HG03135 (cell line): ENCODE data around the gene PTPRS.
"Not testable (repeated sequence)": the region's sequence is repeated elsewhere in the genome, so short reads cannot be mapped to it uniquely, and the experiment has no call there.

Experiments used
- ATAC-seq: cut with Tn5 transposase; IDR thresholded peaks from one replicate; pipeline ENCODE4 v1.9.1; 2021; ENCODE audit warnings: mild to moderate bottlenecking, moderate library complexity; ENCODE audit not compliant: unreplicated experiment

Gene PTPRS

DNA sequence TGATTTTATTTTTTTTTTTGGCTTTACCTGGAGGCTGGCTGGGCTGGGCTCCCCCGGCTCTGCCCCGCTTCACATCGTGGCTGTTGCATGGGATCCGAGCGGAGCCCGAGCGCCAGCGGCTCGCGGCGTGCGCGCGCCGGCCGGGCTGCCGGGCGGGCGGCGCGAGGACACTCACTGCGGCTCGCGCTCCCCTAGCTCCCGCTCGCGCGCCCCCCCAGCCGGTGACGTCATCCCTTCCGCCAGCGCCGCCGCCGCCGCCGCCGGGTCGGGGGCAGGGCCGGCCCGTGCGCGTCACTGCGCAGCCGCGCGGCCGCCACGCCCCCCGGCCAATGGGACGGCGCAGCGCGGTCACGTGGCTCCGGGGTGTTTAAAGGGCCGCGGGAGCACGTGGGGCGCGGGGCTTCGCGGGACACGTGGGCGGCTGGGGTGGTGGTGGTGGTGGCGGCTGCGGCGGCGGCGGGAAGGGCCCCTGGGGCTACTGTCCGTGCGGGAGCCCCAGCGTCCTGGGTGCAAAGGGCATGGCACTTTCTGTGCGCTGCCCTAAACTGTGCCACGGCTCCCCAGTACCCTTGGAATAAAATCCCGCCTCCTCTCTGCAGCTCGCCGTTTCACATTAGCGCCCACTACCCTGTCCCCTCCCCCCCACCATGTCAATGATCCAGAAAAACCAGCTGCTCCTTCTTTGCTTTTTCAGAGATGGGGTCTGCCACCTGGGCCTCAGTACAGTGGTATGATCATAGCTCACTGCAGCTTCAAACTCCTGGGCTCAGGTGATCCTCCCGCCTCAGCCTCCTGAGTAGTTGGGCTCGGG is at the start of gene PTPRS:
Gene PTPRS (minus strand): TSS at position 176 of the 811 bp plus-strand sequence. CDS start 54,672 bp downstream, outside the sequence.
- no peak for ATAC-seq

DNA sequence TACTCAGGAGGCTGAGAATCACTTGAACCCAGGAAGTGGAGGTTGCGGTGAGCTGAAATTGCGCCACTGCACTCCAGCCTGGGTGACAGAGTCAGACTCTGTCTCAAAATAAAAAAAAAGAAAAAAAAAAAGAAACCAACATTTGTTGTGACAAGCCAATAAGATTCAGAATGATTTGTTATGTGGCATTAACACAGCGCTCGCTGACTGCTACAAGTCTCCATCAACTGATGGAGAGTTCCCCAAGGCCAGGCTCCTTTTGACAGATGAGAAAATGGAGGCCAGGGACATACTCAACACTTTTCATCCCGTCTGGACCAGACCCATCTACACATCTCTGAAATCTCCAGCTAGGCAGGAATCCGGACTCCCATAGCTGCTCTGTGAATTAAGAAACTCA is 48.7 kb upstream of the PTPRS start:
- ATAC-seq: no peak

DNA sequence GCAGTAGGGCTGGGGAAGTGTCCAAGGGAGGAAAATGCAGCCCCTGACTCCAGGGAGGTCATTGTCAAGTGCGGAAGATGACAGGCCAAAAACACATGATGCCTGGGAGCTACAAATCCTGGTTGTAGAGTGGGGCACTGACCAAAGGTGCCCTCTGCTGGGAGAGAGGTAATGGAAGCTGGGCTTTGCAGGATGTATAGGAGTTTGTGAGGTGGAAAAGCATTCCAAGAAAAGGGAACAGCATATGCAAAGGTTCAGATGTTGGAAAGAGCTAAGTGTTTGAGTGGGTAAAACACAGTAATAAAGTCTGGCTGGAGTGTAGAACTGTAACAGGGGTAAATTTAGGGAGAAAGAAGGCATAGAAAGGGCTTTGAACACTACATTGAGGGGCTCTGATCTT is 46.9 kb upstream of the PTPRS start:
- ATAC-seq: no peak

DNA sequence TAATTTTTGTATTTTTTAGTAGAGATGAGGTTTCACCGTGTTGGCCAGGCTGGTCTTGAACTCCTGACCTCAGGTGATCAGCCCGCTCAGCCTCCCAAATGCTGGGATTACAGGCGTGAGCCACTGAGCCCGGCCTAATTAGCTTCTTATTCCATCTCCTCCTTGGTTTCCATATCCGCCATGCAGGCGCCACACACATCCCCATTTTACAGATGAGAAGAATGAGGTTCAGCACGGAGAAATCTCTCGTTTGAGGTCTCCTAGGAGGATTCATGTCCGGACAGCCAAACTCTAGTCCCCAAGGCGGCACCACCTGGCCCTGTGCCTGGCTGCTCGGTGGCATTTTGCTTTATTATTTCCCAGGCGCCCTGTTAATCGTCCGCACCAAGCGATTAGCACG is 46.2 kb upstream of the PTPRS start:
- ATAC-seq: no peak

DNA sequence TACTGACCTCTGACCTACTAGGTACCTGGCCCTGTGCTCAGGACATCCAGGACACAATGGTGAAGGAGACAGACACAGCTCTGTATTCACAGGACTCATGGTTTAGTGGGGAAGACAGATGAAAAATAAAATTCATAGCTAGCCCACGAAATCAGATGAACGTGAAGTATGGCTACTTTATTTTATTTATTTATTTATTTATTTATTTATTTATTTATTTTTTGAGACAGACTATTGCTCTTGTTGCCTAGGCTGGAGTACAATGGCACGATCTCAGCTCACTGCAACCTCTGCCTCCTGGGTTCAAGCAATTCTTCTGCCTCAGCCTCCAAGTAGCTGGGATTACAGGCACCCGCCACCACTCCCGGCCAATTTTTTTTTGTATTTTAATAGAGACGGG is 40.6 kb upstream of the PTPRS start:
- ATAC-seq: not testable (repeated sequence)

DNA sequence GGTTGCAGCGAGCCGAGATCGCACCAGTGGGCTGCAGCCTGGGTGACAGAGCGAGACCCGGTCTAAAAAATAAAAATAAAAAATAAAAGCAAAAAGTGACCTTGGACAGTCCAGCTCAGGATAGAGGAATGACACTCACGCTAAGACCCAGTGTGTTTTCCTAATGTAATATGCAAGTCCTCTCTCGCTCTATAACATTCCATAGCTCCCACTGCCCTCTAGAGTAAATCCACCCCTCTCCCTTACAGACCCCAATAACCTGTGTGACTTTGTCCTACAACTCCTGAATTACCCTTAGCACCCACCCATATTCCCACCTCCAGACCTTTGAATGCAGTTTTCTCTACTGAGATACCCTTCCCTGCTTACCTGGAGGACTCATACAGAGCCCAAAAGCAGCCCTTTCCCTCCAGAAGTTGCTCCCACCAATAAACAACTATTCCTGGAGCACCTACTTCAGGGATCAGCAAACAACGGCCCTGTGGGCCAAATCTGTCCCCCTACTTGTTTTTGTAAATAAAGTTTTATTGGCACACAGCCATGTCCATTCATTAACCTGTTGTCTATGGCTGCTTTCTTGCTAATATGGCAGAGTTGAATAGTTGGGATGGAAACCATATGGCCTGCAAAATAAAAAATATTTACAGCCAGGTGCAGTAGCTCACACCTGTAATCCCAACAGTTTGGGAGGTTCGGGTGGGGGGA is 39.8 kb upstream of the PTPRS start:
- no peak for ATAC-seq

DNA sequence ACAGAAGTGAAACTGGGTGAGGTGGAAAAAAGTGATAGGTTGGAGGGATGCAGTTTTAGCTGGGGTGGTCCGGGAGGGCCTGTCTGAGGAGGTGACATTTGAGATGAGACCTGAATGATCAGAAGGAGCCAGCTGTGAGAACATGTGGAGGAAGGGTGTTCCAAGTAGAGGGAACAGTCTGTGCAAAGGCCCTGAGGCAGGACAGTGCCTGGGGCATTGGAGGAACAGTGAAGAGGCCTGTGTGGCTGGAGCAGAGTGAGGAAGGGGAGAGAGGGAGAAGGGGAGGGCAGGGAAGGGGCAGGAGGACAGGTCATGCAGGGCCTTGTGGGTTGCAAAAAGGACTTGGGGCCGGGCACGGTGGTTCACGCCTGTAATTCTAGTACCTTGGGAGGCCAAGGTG is 36.3 kb upstream of the PTPRS start:
- no peak for ATAC-seq

DNA sequence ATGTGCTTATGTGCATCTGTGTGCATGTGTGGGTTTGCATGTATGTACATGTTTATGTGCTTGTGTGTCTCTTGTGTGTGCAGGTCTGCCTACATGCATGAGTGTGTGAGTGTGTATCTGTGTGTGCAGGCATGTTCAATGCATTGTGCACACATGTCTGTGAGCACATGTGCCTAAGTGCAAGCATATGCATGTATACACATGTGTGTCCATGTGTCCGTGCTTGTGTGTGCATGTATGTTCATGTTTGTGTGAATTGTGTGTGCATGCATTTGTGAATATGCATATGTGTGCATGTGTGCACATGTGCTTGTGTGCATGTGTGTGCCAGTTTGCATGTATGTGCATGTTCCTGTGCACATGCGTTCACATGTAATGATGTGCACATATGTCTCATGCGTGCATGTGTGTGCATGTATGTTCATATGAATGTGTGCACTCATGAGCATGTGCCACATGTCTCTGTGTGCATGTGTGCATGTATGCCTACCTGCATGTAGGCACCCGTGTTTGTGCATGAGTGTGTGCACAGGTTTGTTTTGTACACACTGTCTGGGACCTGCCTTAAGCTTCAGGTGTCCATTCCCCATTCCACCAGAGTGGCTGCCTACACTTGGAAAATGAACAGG is 32.1 kb upstream of the PTPRS start:
- no peak for ATAC-seq

DNA sequence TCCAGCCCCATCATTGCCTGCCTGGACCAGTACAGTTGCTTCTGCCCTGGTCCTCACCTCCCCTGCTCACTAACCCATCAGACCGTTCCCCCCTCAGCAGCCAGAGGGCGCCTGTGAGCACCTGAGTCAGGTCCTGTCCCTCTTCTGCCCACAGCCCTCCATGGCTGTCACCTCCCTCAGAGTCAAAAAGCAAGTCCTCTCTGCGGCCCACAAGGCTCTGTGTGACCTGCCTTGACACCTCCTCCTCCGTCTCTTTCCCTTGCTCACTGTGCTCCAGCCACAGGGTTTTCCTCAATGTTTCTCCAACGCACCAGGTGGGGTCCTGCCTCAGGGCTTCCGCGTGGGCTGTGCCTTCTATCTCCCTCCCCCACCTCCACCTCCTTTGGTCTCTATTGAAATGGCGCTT is 29.4 kb upstream of the PTPRS start:
- no peak for ATAC-seq

DNA sequence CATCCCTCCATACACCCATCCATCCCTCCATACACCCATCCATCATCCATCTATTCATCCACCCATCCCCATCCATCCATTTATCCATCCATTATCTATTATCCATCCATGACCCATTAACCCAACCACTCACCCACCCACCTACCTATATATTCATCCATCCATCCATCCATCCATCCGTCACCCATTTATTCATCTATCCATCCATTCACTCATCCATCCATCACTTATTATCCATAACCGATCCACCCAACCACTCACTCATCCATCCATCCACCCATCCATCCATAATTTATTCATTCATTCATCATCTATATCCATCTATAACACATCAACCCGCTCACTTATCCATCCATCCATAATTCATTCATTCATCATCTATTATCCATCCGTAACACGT is 28.7 kb upstream of the PTPRS start:
- no peak for ATAC-seq

DNA sequence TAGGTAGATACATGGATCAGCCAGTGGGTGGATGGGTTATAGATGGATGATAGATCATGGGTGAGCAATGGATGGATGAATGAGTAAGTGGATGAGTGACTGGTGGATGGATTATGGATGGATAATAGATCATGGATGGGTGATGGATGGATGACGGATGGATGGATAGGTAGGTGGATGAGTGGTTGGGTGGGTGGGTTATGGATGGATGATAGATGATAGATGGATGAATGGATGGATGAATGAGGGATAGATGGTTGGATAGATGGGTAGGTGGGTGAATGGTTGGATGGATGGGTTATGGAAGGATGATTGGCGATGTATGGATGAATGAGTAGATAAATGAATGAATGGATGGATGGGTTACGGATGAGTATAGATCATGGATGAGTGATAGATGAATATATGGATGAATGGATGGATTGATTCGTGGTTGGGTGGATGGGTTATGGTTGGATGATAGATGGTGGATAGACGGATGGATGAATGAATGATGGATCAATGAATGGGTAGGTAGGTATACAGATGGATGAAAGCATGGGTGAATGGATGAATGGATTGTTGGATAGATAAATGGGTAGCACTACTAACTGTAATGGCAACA is 27.0 kb upstream of the PTPRS start:
- ATAC-seq: no peak

DNA sequence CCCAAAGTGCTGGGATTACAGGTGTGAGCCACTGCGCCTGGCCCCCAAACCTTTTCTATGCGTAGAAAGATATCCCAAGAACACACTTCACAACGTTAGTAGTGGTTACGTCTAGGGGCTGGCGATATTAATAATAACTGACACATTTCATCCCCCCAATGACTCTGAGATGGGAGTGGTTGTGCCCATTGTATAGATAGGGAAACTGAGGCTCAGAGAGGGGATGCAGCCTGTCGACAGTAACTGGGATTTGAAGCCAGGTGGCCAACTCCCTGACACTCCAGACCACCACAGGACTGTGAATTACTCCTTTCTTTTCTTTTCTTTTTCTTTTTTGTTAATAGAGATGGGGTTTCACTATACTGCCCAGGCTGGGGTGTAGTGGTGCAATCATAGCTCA is 25.3 kb upstream of the PTPRS start:
- ATAC-seq: no peak

DNA sequence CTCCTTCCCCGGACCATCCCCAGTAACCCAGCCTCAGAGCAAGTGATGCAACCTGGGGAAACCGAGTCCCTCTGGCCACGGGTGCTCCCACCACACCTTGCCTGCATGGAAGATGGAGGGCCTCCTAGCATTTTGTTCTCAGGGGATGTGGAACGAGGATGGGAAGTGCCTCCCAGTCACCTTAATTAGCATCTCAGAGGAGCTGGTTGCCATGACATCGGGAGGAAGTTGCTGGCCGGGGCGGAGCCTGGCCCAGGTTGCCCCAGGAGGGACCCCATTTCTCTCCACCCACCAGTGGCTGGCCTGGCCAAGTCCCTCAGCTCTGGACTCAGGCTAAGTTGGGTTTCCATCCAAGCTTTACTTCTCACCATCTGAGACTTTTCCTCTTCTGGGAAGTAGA is 24.1 kb upstream of the PTPRS start:
- ATAC-seq: no peak

DNA sequence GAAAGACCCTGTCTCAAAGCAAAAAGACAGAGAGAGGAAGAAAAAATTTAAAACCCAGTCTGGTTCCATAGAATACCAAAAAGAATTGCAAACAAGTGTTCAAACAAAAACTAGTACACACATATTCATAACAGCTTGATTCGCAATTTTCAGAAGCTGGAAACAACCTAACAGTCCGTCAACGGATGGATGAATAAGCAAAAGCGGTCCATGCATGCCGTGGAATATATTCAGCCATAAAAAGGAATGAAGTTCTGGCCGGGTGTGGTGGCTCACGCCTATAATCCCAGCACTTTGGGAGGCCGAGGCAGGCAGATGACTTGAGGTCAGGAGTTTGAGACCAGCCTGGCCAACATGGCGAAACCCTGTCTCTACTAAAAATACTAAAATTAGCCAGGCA is 21.2 kb upstream of the PTPRS start:
- ATAC-seq: not testable (repeated sequence)

DNA sequence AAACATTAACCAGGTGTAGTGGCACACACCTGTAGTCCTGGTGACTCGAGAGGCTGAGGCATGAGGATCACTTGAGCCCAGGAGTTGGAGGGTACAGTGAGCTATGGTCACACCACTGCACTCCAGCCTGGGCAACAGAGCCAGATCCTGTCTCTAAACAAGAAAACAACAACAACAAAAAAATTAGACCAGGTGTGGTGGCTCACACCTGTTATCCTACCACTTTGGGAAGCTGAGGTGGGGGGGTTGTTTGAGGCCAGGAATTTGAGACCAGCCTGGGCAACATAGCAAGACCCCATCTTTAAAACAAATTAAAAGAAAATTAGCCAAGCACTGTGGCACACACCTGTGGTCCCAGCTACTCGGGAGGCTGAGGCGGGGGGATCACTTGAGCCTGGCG is 20.8 kb upstream of the PTPRS start:
- ATAC-seq: no peak

DNA sequence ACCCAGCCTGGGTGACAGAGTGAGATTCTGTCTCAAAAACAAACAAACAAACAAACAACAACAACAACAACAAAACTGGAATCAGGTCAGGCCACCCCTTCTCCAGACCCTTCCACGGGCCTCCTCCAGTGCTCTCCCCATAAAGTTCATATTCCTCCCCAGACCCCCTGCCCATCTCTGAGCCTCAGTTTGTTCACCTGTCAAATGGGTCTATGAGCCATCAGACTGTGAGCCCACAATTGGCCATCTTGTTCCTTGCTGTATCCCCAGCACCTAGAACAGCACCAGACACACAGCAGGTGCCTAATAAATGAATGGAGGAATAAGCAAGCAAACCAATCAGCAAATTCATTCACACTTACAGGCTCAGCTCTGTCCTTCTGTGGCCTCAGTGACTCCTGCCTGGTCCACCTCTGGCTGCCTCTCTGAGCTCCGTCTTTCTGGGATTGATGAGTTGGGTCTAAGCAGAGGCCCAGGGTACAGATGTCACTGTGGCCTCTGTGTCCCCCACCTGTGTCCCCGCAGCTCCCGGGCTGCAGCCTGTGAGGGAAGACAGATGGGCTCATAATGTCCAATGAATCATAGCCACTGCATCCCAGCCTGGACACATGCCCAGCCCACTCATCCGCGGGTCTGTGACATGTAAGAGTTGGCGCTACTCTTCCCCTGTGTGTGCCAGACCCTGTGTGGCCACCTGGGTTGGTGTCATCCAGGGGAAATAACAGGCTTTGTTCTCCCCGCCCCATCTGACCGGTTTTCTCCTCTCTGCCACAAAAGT is 19.6 kb upstream of the PTPRS start:
- ATAC-seq: no peak

DNA sequence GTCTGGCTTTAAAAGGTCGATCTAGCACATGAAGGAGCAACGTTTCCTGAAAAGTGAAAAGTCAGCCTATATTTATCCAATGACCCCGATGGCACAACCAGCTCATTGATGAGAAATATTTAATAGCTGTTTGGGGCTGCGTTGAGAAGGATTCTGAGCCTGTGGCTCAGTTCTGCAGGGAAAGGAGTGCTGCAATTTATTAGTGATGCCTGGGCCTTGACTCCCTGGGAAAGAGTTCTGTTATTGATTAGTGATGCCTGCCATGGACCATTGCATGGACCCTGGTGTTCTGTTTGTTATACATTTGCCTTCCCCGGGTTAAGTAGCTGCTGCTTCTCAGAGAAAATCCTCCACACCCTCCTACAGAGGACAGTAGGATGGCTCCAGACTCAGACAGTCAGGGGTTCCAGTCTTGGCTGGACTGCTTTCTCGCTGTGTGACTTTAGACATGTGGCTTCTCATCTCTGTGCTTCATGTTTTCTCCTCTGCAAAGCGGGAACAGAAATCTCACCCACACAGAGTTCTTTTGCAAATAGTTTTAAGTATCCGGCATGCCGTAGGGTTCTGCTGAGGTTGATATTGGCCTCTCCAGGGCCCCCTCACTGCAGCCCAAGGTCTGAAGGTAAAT is 17.7 kb upstream of the PTPRS start:
- ATAC-seq: no peak

DNA sequence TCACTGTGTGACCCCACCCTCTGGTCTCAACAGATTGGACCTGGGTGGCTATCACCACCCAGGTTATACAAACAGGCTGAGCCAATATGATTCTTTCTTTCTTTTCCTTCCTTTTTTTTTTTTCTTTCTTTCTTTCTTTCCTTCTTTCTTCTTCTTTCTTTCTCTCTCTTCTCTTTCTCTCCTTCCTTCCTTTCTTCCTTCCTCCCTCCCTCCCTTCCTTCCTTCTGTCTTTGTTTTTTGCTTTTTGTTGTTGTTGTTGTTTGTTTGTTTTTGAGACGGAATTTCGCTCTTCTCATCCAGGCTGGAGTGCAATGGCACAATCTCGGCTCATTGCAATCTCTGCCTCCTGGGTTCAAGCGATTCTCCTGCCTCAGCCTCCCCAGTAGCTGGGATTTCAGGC is 17.0 kb upstream of the PTPRS start:
- ATAC-seq: no peak

DNA sequence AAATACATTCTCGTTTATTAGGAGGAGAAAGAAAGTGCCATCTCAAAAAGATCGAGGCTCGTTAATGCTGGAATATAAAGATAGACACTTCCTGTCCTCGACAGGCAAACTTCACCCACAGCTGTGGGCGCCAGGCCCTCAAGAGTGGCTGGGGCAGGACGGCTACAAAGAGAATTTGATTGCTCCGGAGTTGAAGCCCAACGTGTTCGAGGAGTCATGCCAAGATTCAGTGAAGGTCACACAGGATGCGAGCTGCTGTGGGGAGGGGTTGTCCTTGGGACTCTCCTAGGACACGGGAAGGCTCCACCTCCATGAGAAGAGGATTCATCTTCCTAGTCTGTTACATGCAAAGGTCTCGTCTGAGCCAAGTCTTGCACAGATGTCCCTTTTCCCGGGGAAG is 16.3 kb upstream of the PTPRS start:
- no peak for ATAC-seq

DNA sequence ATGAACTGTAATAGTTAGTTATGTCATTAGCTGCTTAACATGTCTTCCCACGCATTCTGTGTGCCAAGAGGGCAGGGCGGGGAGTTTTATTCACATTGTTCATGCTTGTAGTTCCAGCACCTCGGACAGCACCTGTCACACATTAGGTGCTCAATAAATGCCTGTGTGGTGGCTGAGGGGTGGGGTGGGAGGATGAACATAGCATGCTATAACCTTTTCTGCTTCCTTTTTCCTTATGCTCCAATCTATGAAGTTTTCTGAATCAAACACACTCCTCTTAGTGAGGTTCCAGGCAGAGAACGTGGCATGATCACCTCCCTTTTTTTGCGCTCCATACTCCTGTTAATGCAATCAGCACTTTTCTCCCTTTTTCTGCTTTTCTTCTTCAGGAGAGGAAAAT is 15.8 kb upstream of the PTPRS start:
- ATAC-seq: no peak
